GM12878 (cell line): ENCODE data around the gene SNX30. TPM values are rescaled to one million over a fixed set of nuclear protein-coding genes. Genes with fewer than 3 reads are reported as not detected.
A peak's percentile ranks its signal among the peaks of the same experiment; 100 is the strongest.

ENCODE experiments used
- ATAC-seq: fragments of 200-7000 bp; cut with Tn5 transposase; 3 replicates; pipeline ENCODE4 v1.9.1; 2020; ENCODE audit warnings: mild to moderate bottlenecking, moderate library complexity
- BruUV-seq: library from RNA; stranded (reverse); fragments of 400-500 nt; replicated peaks from 2 replicates; lab custom pipeline; 2021; lab: Mats Ljungman, UMichigan
- CTCF ChIA-PET: fragments of 300-600 bp; sonication (Branson Sonifier 250); formaldehyde crosslinking; extraction: SDS; loops from one replicate; lab custom pipeline; 2021; ENCODE audit warnings: inconsistent platforms; lab: Yijun Ruan, JAX
- POLR2A ChIA-PET: fragments of 350-600 bp; formaldehyde crosslinking; extraction: SDS; loops from one replicate; lab custom pipeline; 2021; ENCODE audit warnings: inconsistent platforms; lab: Charles Lee
- RAD21 ChIA-PET: fragments of 300-600 bp; sonication (Branson Sonifier 250); formaldehyde crosslinking; loops from one replicate; lab custom pipeline; 2023; ENCODE audit warnings: antibody characterized with exemption; ENCODE audit not compliant: unreplicated experiment; lab: Charles Lee
- SMC1A ChIA-PET: fragments of 300-600 bp; sonication (Branson Sonifier 250); formaldehyde crosslinking; loops from one replicate; lab custom pipeline; 2023; ENCODE audit not compliant: unreplicated experiment, uncharacterized antibody; lab: Charles Lee
- DNase-seq: peaks from one replicate; pipeline ENCODE4 v3.0.0-alpha.2; 2011; ENCODE audit warnings: low read depth, low spot score
- FAIRE-seq: peaks from 3 replicates; lab custom pipeline; 2011; peaks lifted over from hg19 to GRCh38; lab: Jason Lieb, UNC
- H2AFZ ChIP-seq: 2 replicates; pipeline ENCODE4 v1.6.0; 2011; ENCODE audit warnings: low read depth, low read length, control low read depth; ENCODE audit not compliant: control insufficient read depth
- H3K27ac ChIP-seq: 2 replicates; pipeline ENCODE4 v1.5.1; 2011; ENCODE audit warnings: control low read depth; ENCODE audit not compliant: control insufficient read depth, insufficient read depth
- H3K27me3 ChIP-seq, 2 experiments: replicated peaks in 1 of 2; 2 replicates each; pipeline versions ENCODE4 v1.6.0 to v1.6.1; 2011; ENCODE audit warnings: low read length in 1 of 2; ENCODE audit not compliant: control insufficient read depth in 2 of 2, insufficient read depth in 2 of 2
- H3K36me3 ChIP-seq, 2 experiments: 2 replicates each; pipeline ENCODE4 v1.5.1; 2011; ENCODE audit warnings: low read length in 1 of 2; ENCODE audit not compliant: control insufficient read depth in 2 of 2, insufficient read depth in 2 of 2
- H3K4me1 ChIP-seq: 2 replicates; pipeline ENCODE4 v1.6.1; 2011; ENCODE audit warnings: mild to moderate bottlenecking, low read length, moderate library complexity, mixed read lengths; ENCODE audit not compliant: control insufficient read depth, insufficient read depth
- H3K4me2 ChIP-seq: 2 replicates; pipeline ENCODE4 v1.6.0; 2011; ENCODE audit warnings: control low read depth; ENCODE audit not compliant: control insufficient read depth, insufficient read depth
- H3K4me3 ChIP-seq: fragments of 200-600 bp; sonication (generic); 2 replicates; pipeline ENCODE4 v1.5.1; 2016
- H3K79me2 ChIP-seq: 2 replicates; pipeline ENCODE4 v1.6.0; 2011; ENCODE audit warnings: low read length; ENCODE audit not compliant: control insufficient read depth, insufficient read depth
- H3K9ac ChIP-seq: 2 replicates; pipeline ENCODE4 v1.8.0; 2011; ENCODE audit warnings: low read length, control low read depth, mixed read lengths; ENCODE audit not compliant: control insufficient read depth, insufficient read depth
- H3K9me3 ChIP-seq: replicated peaks from 3 replicates; pipeline ENCODE4 v1.5.1; 2011; ENCODE audit warnings: mild to moderate bottlenecking, low read length; ENCODE audit not compliant: control insufficient read depth, insufficient read depth
- H4K20me1 ChIP-seq: 2 replicates; pipeline ENCODE4 v1.6.0; 2011; ENCODE audit not compliant: control insufficient read depth, insufficient read depth
- BCL11A ChIP-seq: IDR thresholded peaks from 2 replicates; pipeline ENCODE4 v1.6.1; 2011; ENCODE audit warnings: low read depth, low read length
- CHD2 ChIP-seq: IDR thresholded peaks from 2 replicates; pipeline ENCODE4 v1.6.1; 2011; ENCODE audit warnings: low read depth, low read length, improper control_type of control experiment, borderline replicate concordance
- DPF2 ChIP-seq: fragments of 450-650 bp; IDR thresholded peaks from 2 replicates; pipeline ENCODE4 v1.6.1; 2017; ENCODE audit warnings: mild to moderate bottlenecking
- GATAD2B ChIP-seq: fragments of 450-650 bp; conservative IDR thresholded peaks from 2 replicates; pipeline ENCODE4 v1.6.1; 2017; ENCODE audit warnings: low read depth, mild to moderate bottlenecking, moderate library complexity
- MEF2A ChIP-seq: IDR thresholded peaks from 2 replicates; pipeline ENCODE4 v1.6.1; 2011; ENCODE audit warnings: low read depth, mild to moderate bottlenecking, low read length, moderate library complexity; ENCODE audit not compliant: insufficient read depth
- PAX8 ChIP-seq: fragments of 450-650 bp; IDR thresholded peaks from 2 replicates; pipeline ENCODE4 v1.6.1; 2017; ENCODE audit warnings: mild to moderate bottlenecking, moderate library complexity
- POU2F2 ChIP-seq: IDR thresholded peaks from 3 replicates; pipeline ENCODE4 v1.6.1; 2011; ENCODE audit warnings: low read depth, mild to moderate bottlenecking, low read length, borderline replicate concordance
- RAD21 ChIP-seq: IDR thresholded peaks from 2 replicates; pipeline ENCODE4 v1.6.1; 2011; ENCODE audit warnings: mild to moderate bottlenecking, low read depth, low read length, moderate library complexity; ENCODE audit not compliant: insufficient read depth
- RELA ChIP-seq: fragments of 450-650 bp; IDR thresholded peaks from 2 replicates; pipeline ENCODE4 v1.8.0; 2014; ENCODE audit warnings: borderline replicate concordance; ENCODE audit not compliant: partially characterized antibody
- RUNX3 ChIP-seq: IDR thresholded peaks from 2 replicates; pipeline ENCODE4 v1.6.1; 2012; ENCODE audit warnings: low read length, inconsistent platforms
- SMC3 ChIP-seq: IDR thresholded peaks from 2 replicates; pipeline ENCODE4 v1.6.1; 2011; ENCODE audit warnings: low read length, improper control_type of control experiment, borderline replicate concordance
- YY1 ChIP-seq: IDR thresholded peaks from 2 replicates; pipeline ENCODE4 v1.6.1; 2011; ENCODE audit warnings: low read depth, mild to moderate bottlenecking, low read length
- ZNF24 ChIP-seq: fragments of 450-650 bp; IDR thresholded peaks from 2 replicates; pipeline ENCODE4 v1.6.1; 2017; ENCODE audit warnings: antibody characterized with exemption, mild to moderate bottlenecking
- WGBS: methylation state at CpG from one replicate; pipeline ENCODE4 v1.1.6; 2016; ENCODE audit warnings: low lambda C conversion rate; ENCODE audit not compliant: insufficient replicate concordance, insufficient coverage; ENCODE audit errors: missing lambda C conversion rate; 5-methylcytosine and 5-hydroxymethylcytosine counted together
- in situ Hi-C: fragments of 300-500 bp; cut with MboI; formaldehyde crosslinking; loops from 9 replicates; pipeline ENCODE4 v1.14.3; 2018; ENCODE audit warnings: mixed read lengths
- intact Hi-C: fragments of 100-400 bp; cut with micrococcal nuclease; formaldehyde crosslinking; loops from one replicate; pipeline ENCODE4 v1.14.2; 2022; ENCODE audit not compliant: unreplicated experiment
- polyA plus RNA-seq, 11 experiments: library from polyadenylated mRNA; depleted of rRNA in 4 of 11; unstranded in 6 of 11; stranded (reverse) in 5 of 11; fragments of >200 nt; fragmentation: Nextera tagmentation in 4 of 11; fragmentation: Illumina TruSeq in 1 of 11; extraction: Ambion mirVana in 4 of 11; extraction: Trizol in 1 of 11; gene quantifications; 1 replicate in 1 of 11; 2 replicates in 10 of 11; pipeline versions ENCODE4 v1.2.1 to v1.2.3, GENCODE V29; 2011 to 2016; ENCODE audit warnings: inconsistent platforms in 2 of 11, missing spikeins in 2 of 11, low read depth in 1 of 11
- total RNA-seq, 4 experiments: library from RNA; depleted of rRNA in 3 of 4; stranded (reverse); fragments of >200 nt in 3 of 4; fragmentation: Illumina TruSeq in 1 of 4; extraction: Trizol in 1 of 4; gene quantifications; 2 replicates each; pipeline versions ENCODE4 v1.2.1 to v1.2.3, GENCODE V29; 2013 to 2021
- TF ChIP-seq, protein P1 (sequence below), 3 experiments: IDR thresholded peaks in 2 of 3; conservative IDR thresholded peaks in 1 of 3; 2 replicates each; pipeline ENCODE4 v1.5.1; 2011; ENCODE audit warnings: low read depth in 3 of 3, low read length in 3 of 3, mild to moderate bottlenecking in 3 of 3, control low read depth in 2 of 3, moderate library complexity in 2 of 3, inconsistent platforms in 1 of 3, mixed read lengths in 1 of 3; ENCODE audit not compliant: control insufficient read depth in 2 of 3, insufficient read depth in 1 of 3; ENCODE audit errors: extremely low read depth in 1 of 3

SNX30 gene
- total and polyA plus RNA-seq, 10 of the 15 experiments (the other 5 are each of a cell fraction or from before 2014, with no cell fraction given) = 0.53 to 4.0 (median 1.5) TPM

GRCh38 chr9:112793213-112793810 lies 42.8 kb downstream of the SNX30 start:
- no peaks in the 10 kb centered on the region for H4K20me1 ChIP-seq
- no peaks in the 10 kb centered on the region for H3K79me2 ChIP-seq
- H3K4me1 ChIP-seq = peaks cover 11% of the 10 kb centered on the region
- intact Hi-C loops (loop anchor here (1.0 to 10.0 kb wide), 4 partner anchors 76 to 709 kb away; partner anchors contain the start of gene INIP), in situ Hi-C loops (no loop called here)
- no peak overlapping the region for H3K27ac ChIP-seq
- no peak overlapping the region for H3K9ac ChIP-seq
- no peak overlapping the region for H3K4me2 ChIP-seq
- H3K4me3 ChIP-seq = no peak overlapping the region
- FAIRE-seq (peak; percentile 88), ATAC-seq (peak; percentile 99), DNase-seq (peak; percentile 34)
- ChIA-PET CTCF (interaction anchor here (0.6 to 2.5 kb wide), 20 partner anchors 16 to 1032 kb away, joined by 3 to 30 read pairs (median 3); partner anchors contain the start of gene INIP), SMC1A (interaction anchor here (0.6 to 2.0 kb wide), 8 partner anchors 15 to 813 kb away, joined by 3 to 14 read pairs (median 4); no protein-coding TSS in a partner anchor), RAD21 (interaction anchor here (0.6 to 1.7 kb wide), 7 partner anchors 24 to 1034 kb away, joined by 3 to 8 read pairs (median 5); partner anchors contain the start of gene HSDL2), POLR2A (no interaction called here)
- peak; percentile 95 for TF ChIP-seq RAD21
- no peak for TF ChIP-seq CHD2
- TF ChIP-seq RELA = peak; percentile 30
- TF ChIP-seq YY1 = peak; percentile 72
- no peak for TF ChIP-seq DPF2
- no peak for TF ChIP-seq PAX8
- no peak for TF ChIP-seq GATAD2B
- 0 out of 2 replicates have a peak, but pooled peaks have one; percentile 10 for TF ChIP-seq RUNX3
- no peak for TF ChIP-seq ZNF24
- peak; percentile 87 for TF ChIP-seq SMC3
- no peak for TF ChIP-seq MEF2A
- no peak for TF ChIP-seq BCL11A
- TF ChIP-seq POU2F2 = 0 out of 3 replicates have a peak, but pooled peaks have one; percentile 29
- TF ChIP-seq, protein P1, sequence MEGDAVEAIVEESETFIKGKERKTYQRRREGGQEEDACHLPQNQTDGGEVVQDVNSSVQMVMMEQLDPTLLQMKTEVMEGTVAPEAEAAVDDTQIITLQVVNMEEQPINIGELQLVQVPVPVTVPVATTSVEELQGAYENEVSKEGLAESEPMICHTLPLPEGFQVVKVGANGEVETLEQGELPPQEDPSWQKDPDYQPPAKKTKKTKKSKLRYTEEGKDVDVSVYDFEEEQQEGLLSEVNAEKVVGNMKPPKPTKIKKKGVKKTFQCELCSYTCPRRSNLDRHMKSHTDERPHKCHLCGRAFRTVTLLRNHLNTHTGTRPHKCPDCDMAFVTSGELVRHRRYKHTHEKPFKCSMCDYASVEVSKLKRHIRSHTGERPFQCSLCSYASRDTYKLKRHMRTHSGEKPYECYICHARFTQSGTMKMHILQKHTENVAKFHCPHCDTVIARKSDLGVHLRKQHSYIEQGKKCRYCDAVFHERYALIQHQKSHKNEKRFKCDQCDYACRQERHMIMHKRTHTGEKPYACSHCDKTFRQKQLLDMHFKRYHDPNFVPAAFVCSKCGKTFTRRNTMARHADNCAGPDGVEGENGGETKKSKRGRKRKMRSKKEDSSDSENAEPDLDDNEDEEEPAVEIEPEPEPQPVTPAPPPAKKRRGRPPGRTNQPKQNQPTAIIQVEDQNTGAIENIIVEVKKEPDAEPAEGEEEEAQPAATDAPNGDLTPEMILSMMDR (IDR thresholded peaks at IDR 0.05 in 2 of 3, conservative IDR thresholded peaks at IDR 0.05 in 1 of 3; ENCODE audit: control insufficient read depth in 2 of 3, extremely low read depth in 1 of 3, insufficient read depth in 1 of 3, low read depth in 3 of 3, low read length in 3 of 3) = peak; percentile 89 to 94 (median 91)
- no peaks in the 10 kb centered on the region for H3K36me3 ChIP-seq
- 35% methylated on average over 5 of the region's 5 CpGs for WGBS
- peaks cover 0 to 1% of the 10 kb centered on the region in 2 experiments; a peak in 1 of 4 replicates for H3K27me3 ChIP-seq
- no peaks in the 10 kb centered on the region for H3K9me3 ChIP-seq
- BruUV-seq = no TSS peak
- no peak overlapping the region; the same call in 1 of the 2 replicates for H2AFZ ChIP-seq
